Epidermal melanocyte (primary cell): Measurements from ENCODE around the gene BMP6.

ENCODE experiments used
- DNase-seq: peaks from one replicate; pipeline ENCODE4 v3.0.0; 2011; ENCODE audit warnings: low spot score; ENCODE audit not compliant: insufficient read length

Gene BMP6

GRCh38 chr6:7902221-7902620 is 176.3 kb downstream of the BMP6 start:
- DNase-seq, result no peak

GRCh38 chr6:7902867-7903266 is 177.0 kb downstream of the BMP6 start:
- DNase-seq, result no peak

GRCh38 chr6:7903673-7904072 is 177.8 kb downstream of the BMP6 start:
- DNase-seq, result no peak

GRCh38 chr6:7904654-7905319 is 178.9 kb downstream of the BMP6 start:
- no peak for DNase-seq

- DNase-seq, result no peak
Observed at GRCh38 chr6:7905416-7905815, 179.5 kb downstream of the BMP6 start.

GRCh38 chr6:7906741-7907140 is 180.8 kb downstream of the BMP6 start:
- no peak for DNase-seq

GRCh38 chr6:7907159-7907558 is 181.3 kb downstream of the BMP6 start:
- DNase-seq, result no peak

GRCh38 chr6:7909323-7910276 is 183.7 kb downstream of the BMP6 start:
- DNase-seq, result no peak

- DNase-seq, result no peak
Observed at GRCh38 chr6:7910298-7910653, 184.4 kb downstream of the BMP6 start.

- peak; percentile 73 for DNase-seq
Observed at GRCh38 chr6:7910654-7911344, 184.9 kb downstream of the BMP6 start, which contains the start of gene TXNDC5. Gene TXNDC5 (minus strand): TSS chr6:7910788. CDS start chr6:7910776, 12 bp downstream.

- DNase-seq, result no peak
Observed at GRCh38 chr6:7911345-7911725, 185.4 kb downstream of the BMP6 start.

GRCh38 chr6:7912024-7912423 is 186.1 kb downstream of the BMP6 start:
- no peak for DNase-seq

GRCh38 chr6:7912736-7913517 is 187.0 kb downstream of the BMP6 start:
- no peak for DNase-seq

GRCh38 chr6:7914311-7914710 is 188.4 kb downstream of the BMP6 start:
- no peak for DNase-seq

GRCh38 chr6:7914991-7915789 is 189.3 kb downstream of the BMP6 start:
- DNase-seq, result no peak

GRCh38 chr6:7916959-7917358 is 191.1 kb downstream of the BMP6 start:
- DNase-seq, result no peak

- DNase-seq, result no peak
Observed at GRCh38 chr6:7917729-7918128, 191.8 kb downstream of the BMP6 start.

- DNase-seq, result no peak
Observed at GRCh38 chr6:7918403-7918802, 192.5 kb downstream of the BMP6 start.

GRCh38 chr6:7919871-7920270 is 194.0 kb downstream of the BMP6 start:
- no peak for DNase-seq

- DNase-seq, result no peak
Observed at GRCh38 chr6:7920425-7920824, 194.5 kb downstream of the BMP6 start.
